Endometrium (tissue), 2 donors: ENCODE measurements around the gene SLC9A1.
A peak's percentile ranks its signal among the peaks of the same experiment; 100 is the strongest.
"Not testable (repeated sequence)": the region's sequence is repeated elsewhere in the genome, so short reads cannot be mapped to it uniquely, and the experiment has no call there.

Experiments used
- FAIRE-seq: peaks from 2 replicates; lab custom pipeline; 2012; peaks lifted over from hg19 to GRCh38; lab: Jason Lieb, UNC
- donor health status: control.
- donor health status: control.

SLC9A1 gene

GRCh38 chr1:27154991-27155781 is at the start of gene SLC9A1:
Gene SLC9A1, minus strand, starts transcription at chr1:27155125. Its CDS starts 791 bp downstream, at chr1:27154334.
- peak; percentile 70 for FAIRE-seq

DNA sequence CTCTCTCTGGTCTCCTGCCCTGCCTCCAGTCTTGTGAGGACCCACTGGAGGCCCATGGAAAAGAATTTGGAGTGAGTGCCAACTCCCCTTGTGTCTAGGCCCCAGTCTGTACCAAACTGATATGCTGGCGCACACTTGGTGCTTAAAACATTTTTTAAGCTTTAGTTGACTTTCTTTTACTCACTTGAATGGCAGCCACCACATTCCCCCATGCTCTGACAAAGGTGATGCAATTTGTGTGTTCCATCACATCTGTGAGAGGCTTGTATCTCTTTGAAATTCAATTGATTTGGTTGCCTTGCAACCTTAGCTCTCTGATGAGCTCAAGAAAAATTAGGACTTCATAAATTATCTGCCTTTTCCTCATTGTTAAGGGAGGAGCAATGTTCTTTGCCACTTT is 49.0 kb upstream of the SLC9A1 start:
- FAIRE-seq: no peak

DNA sequence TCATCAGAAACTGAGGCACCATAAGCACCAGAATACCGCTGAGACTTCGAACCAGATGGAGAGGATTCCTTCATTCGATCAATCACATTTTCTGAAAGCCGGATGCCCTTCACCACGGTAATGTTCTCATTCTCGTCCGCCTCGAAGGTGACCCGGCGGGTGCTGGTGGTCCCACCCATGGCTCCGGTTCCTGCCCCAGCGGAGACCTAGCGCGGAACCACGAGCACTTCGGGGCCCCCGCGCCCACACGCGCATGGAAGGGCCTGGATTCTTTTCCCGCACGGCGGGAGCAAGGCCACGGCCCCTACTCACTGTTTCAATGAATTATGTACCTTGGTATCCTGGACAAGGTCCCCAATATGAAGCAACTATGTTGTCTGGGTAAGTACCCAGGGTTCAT is 46.4 kb upstream of the SLC9A1 start:
- FAIRE-seq: no peak

- FAIRE-seq: no peak
These were observed 38.3 kb upstream of the SLC9A1 start for GRCh38 chr1:27193194-27193593.

GRCh38 chr1:27192039-27192529 is 37.2 kb upstream of the SLC9A1 start:
- FAIRE-seq: no peak

DNA sequence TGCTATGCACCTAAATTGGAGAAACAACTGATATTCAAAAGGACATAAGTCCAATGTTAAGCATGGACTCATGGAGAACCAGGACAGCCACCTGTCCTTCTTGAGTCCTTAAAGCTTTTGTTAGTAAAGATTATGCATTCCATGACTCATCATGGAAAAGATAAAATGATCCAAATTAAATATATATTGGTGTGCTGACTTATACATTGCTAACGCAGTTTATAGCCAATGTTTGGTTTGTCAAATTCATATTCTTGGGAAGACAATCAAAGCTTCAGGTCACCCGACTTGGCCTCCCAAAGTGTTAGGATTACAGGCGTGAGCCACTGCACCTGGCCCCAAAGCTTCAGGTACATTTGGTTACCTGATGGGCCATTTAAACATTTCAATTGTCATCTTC is 29.7 kb upstream of the SLC9A1 start:
- not testable (repeated sequence) for FAIRE-seq

DNA sequence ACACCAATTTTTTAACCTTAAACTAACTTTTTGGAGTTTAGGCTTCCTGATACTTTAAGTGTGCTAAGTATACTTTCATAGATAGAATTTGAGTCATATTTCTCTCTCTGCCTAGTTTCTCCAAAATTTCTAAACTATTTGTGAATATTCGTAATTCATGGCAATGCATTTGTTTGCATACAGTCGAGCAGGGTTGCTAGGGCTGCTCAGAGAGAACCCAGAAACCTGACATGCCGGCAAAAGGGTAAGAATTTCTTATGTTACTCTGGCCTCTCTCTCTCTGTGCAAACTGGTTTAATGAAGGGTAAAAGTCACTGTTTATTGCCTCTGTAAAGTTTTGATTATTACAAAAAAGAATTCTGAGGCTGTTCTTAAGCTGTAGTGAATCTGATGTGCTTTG is 25.1 kb upstream of the SLC9A1 start:
- FAIRE-seq: no peak

- no peak for FAIRE-seq
These were observed 24.5 kb upstream of the SLC9A1 start for GRCh38 chr1:27179379-27179778.

GRCh38 chr1:27176954-27177353 is 22.0 kb upstream of the SLC9A1 start:
- FAIRE-seq: no peak

DNA sequence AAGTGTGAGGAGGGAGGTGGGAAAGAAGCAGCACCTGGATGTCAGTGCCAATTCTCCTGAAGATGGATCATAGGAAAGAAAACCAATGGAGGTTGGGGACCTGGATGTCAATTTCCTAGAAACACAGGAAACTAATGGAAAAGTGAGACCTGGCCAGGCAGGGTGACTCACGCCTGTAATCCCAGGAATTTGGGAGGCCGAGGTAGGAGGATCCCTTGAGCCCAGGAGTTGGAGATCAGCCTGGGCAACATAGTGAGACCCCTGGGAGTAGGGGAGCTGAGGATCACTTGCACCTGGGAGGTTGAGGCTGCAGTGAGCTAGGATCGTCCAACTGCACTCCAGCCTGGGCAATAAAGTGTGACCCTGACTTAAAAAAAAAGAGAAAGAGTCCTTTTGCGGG is 21.4 kb upstream of the SLC9A1 start:
- FAIRE-seq: no peak

GRCh38 chr1:27172992-27173391 is 18.1 kb upstream of the SLC9A1 start:
- not testable (repeated sequence) for FAIRE-seq

DNA sequence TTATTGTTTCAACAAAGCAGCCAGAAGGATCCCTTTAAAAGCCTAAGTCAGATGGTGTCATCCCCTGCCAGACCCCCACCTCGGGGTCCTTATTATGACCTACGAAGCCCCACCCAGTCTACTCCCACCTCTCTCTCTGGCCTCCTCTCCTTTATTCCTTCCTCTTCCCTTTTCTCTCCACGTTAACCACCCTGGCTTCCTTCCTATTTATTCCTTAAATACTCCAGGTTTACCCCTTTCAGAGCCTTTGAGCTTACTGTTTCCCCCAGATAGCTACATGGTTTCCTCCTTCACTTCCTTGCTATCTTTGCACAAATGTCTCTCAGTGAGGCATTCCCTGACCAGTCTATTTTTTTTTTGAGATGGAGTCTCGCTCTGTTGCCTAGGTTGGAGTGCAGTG is 12.0 kb upstream of the SLC9A1 start:
- FAIRE-seq: no peak

GRCh38 chr1:27166351-27166802 is 11.5 kb upstream of the SLC9A1 start:
- no peak for FAIRE-seq

DNA sequence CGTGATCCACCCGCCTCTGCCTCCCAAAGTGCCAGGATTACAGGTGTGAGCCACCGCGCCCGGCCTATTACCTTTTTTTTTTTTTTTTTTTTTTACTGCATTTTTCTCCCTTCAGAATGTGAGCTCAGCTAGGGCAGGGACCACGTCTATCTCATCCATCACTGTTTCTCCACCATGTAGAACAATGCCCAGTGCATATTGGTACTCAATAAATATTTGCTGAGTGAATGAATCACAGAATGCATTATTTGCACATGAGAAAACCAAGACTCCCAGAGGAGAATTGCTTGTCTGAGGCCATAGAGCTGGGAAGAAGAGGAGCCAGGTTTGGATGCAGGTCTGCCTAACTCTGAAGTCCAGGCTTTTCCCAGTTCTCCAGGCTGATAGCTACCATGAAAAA is 8.2 kb upstream of the SLC9A1 start:
- FAIRE-seq: no peak

DNA sequence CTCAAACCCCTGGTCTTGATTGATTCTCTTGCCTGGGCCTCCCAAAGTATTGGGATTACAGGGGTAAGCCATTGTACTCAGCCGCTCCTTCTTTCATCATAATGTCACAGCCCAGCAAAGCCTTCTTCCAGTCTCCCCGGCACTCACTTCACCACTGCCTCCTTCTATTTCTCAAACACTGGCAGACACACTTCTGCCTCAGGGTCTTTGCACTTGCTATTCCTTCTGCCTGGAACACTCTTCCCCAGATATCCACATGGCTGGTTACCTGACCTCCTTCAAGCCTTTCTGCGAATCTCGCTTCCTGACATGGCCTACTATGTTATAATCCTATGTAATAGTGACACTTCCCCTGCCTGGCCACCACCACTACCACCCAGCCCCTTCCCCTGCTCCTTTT is 7.2 kb upstream of the SLC9A1 start:
- no peak for FAIRE-seq

DNA sequence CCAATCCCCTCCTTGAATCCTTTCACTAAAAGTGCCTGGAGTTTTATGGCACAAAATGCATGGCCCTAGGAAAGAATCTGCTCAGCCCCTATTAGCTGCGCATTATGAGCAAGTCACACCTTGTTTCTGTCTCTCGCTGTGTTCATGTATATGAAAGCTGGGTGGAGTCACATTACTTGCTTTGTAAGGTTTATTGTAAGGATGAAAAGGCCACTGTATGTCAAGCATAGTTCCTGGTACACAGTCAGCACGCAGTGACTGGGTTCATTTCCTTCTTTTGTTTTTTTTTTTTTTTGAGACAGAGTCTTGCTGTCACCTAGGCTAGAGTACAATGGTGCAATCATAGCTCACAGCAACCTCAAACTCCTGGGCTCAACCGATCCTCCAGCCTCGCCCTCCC is 6.7 kb upstream of the SLC9A1 start:
- no peak for FAIRE-seq

- FAIRE-seq: no peak
These were observed 2.3 kb upstream of the SLC9A1 start for GRCh38 chr1:27157194-27157593.

GRCh38 chr1:27154469-27154990 is 395 bp downstream of the SLC9A1 start:
- FAIRE-seq: no peak

- FAIRE-seq: no peak
These were observed 982 bp downstream of the SLC9A1 start for GRCh38 chr1:27153927-27154358.

- FAIRE-seq: no peak
These were observed 1.4 kb downstream of the SLC9A1 start for GRCh38 chr1:27153549-27153886.

DNA sequence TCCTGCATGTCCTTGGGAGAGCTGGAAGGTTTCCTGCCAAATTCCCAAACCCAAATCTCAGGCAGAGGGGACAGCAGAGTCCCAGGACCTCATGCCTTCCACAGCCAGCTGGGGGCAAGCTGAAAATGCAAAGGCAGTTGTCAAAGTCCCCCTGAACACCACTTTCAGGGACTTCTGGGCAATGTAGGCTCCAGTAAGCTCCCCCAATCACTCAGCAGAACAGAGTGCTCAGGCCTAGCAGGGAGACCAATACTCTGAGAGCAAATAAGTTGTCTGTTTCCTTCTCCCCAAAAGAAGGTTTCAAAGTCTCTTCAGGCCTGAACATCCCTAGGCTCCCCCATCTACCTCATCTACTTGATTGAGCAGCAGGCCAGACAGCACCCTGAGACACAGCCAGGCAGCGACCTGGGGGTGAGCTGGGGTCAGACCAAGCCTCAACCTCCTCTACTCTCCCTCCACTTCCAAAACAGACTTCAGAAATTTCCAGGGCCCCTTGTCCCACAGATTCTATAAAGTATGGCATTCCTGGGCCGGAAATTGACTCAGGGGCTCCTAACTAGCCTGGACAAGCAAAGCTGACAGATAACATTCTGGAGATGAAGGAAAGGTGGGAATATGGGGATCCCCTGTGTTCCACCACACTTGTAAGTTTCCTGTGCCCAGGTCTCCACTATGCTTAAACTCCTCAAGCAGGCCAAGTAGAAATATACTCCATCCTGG is 1.9 kb downstream of the SLC9A1 start:
- FAIRE-seq: no peak

DNA sequence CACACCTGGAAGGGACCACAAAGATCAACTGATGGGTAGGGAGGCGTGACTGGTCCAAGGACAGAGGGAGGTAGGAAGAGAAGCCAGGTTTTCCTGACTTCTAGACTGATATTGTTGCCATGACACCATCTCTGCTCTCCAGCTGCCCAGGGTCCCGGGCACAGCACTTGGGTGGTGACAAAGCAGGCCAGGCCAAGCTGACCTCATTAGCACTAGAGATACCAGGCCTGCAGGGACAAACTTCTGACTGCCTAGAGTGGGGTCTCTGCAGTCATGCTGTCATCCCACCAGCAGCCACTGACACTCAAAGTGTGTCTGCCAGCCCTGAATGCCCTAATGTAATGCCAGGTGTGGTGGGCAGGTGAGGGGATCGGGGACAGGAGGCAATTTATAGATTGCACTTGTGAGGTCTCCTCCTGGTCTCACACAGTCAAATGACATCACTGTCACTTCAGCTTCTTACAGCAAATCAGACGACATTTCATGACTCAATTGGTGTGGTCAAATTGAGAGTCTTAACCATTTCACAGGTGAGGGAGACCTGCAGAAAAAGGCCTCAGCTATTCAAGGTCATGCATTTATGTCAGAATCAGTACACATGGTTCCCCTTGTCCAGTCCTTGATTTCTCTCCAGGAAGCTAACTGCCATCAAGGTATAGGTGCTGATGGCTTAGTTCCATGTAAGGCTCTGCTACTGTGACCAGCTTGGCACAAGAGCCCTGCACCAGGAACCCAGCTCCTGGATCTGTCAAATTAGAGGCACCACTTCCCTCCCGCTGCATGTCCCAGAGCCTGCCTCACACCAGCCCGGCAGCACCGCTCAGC is 2.7 kb downstream of the SLC9A1 start:
- FAIRE-seq: no peak
